T-helper 1 cell treated with Interleukin-12 subunit alpha and Interleukin-12 subunit beta and Interleukin-4 antibody, amounts not matched to agents 30 ng/mL and 1 ng/mL, for 36 hours (primary cell): ENCODE results near the gene PECR. TPM values are rescaled to one million over a fixed set of nuclear protein-coding genes. Genes with fewer than 3 reads are reported as not detected.
"Not testable (repeated sequence)": the region's sequence is repeated elsewhere in the genome, so short reads cannot be mapped to it uniquely, and the experiment has no call there.

ENCODE experiments used
- intact Hi-C: fragments of 100-400 bp; cut with micrococcal nuclease; formaldehyde crosslinking; loops from one replicate; pipeline ENCODE4 v1.15.1; 2024
- total RNA-seq: library from RNA; stranded (reverse); gene quantifications from 2 replicates; pipeline ENCODE4 v1.2.3, GENCODE V29; 2022

The PECR gene
- total RNA-seq, 1 donor from 2014 or later: 27.6 TPM

GRCh38 chr2:216031960-216032689 lies 49.5 kb downstream of the PECR start:
- intact Hi-C loops: loop anchor here (5.0 kb wide), 1 partner anchor 165 kb away; no protein-coding TSS in a partner anchor

- intact Hi-C loops: loop anchor here (5.0 kb wide), 1 partner anchor 167 kb away; no protein-coding TSS in a partner anchor
Measured at GRCh38 chr2:216030216-216030615, 51.4 kb downstream of the PECR start.

- intact Hi-C loops: loop anchor here (5.0 kb wide), 1 partner anchor 168 kb away; no protein-coding TSS in a partner anchor
Measured at GRCh38 chr2:216029416-216030129, 52.0 kb downstream of the PECR start.

- intact Hi-C loops: no loop called here
Measured at GRCh38 chr2:216024779-216025336, 56.8 kb downstream of the PECR start.

- intact Hi-C loops: loop anchor here (1.0 kb wide), 2 partner anchors 10 to 73 kb away; partner anchors contain the start of gene MREG
Measured at GRCh38 chr2:216023055-216023648, 58.5 kb downstream of the PECR start.

GRCh38 chr2:216021768-216022565 lies 59.6 kb downstream of the PECR start:
- intact Hi-C loops: no loop called here

GRCh38 chr2:216018709-216019108 lies 62.9 kb downstream of the PECR start:
- intact Hi-C loops: loop anchor here (5.0 kb wide), 1 partner anchor 706 kb away; the partner anchor contains the start of gene ATIC

GRCh38 chr2:216017365-216017764 lies 64.2 kb downstream of the PECR start:
- intact Hi-C loops: loop anchor here (5.0 kb wide), 1 partner anchor 705 kb away; the partner anchor contains the start of gene ATIC

GRCh38 chr2:216016581-216016980 lies 65.0 kb downstream of the PECR start:
- intact Hi-C loops: loop anchor here (1.0 to 5.0 kb wide), 6 partner anchors 18 to 704 kb away; partner anchors contain the start of genes ATIC, PECR and TMEM169

GRCh38 chr2:216015722-216016464 lies 65.7 kb downstream of the PECR start:
- intact Hi-C loops: loop anchor here (1.0 to 5.0 kb wide), 6 partner anchors 18 to 704 kb away; partner anchors contain the start of genes ATIC, PECR and TMEM169

GRCh38 chr2:216014986-216015385 lies 66.6 kb downstream of the PECR start:
- intact Hi-C loops: loop anchor here (5.0 kb wide), 2 partner anchors 578 to 703 kb away; partner anchors contain the start of genes ATIC and FN1

GRCh38 chr2:216014006-216014405 lies 67.6 kb downstream of the PECR start:
- intact Hi-C loops: loop anchor here (5.0 kb wide), 1 partner anchor 577 kb away; the partner anchor contains the start of gene FN1

GRCh38 chr2:216013080-216013909 lies 68.3 kb downstream of the PECR start, which contains the start of gene MREG:
MREG (minus strand) TSS chr2:216013551; CDS start chr2:216013327, 224 bp downstream.
- intact Hi-C loops: loop anchor here (1.0 to 5.0 kb wide), 7 partner anchors 10 to 1204 kb away; partner anchors contain the start of genes BARD1, FN1, RPL37A and SMARCAL1

GRCh38 chr2:216012830-216013079 lies 68.9 kb downstream of the PECR start:
- intact Hi-C loops: loop anchor here (1.0 to 5.0 kb wide), 7 partner anchors 11 to 1203 kb away; partner anchors contain the start of genes BARD1, FN1, RPL37A and SMARCAL1

- intact Hi-C loops: loop anchor here (2.0 to 5.0 kb wide), 3 partner anchors 31 to 575 kb away; partner anchors contain the start of genes FN1 and RPL37A
Measured at GRCh38 chr2:216012133-216012829, 69.3 kb downstream of the PECR start.

GRCh38 chr2:216009215-216009614 lies 72.4 kb downstream of the PECR start:
- intact Hi-C loops: not testable (repeated sequence)

- intact Hi-C loops: no loop called here
Measured at GRCh38 chr2:216008387-216008786, 73.2 kb downstream of the PECR start.

- intact Hi-C loops: no loop called here
Measured at GRCh38 chr2:216006164-216006663, 75.4 kb downstream of the PECR start.
